Glomerular visceral epithelial cell (primary cell): ENCODE results near the gene PLPP2.

Experiments used
- DNase-seq: peaks from one replicate; pipeline ENCODE4 v3.0.0-alpha.2; 2016; ENCODE audit errors: extremely low spot score

Gene PLPP2

DNA sequence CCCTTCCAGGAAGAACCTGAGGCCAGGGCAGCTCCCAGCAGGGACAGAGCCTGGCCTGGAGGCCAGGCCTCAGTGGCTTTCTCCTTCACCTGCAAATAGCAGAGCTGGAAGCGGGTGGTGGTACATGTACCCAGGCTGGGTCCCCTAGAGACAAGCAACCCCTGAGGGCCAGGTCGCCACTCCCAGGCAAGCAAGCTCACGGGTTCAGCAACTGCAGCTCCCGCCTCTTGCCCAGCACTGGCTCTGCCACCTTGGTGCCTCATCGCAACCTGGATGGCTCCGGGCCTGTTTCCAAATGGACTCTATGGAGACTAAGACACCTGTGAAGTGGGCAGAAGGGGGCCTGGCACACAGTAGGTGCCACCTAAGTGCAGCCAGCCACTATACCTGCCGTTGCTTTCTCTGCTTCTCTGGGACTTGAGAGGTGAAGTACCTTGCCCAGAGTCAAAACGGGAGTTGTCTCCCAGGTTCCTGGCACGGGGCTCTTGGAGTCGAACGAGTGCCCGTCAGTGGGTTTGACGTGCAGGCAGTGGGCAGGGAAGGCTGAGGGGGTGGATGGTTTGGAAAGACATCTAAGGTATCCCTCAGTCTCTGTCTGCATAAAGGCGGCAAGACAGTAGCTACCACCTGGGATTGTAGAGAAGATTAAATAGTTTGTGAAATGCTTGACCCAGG is 2.4 kb upstream of the PLPP2 start:
- no peak for DNase-seq

DNA sequence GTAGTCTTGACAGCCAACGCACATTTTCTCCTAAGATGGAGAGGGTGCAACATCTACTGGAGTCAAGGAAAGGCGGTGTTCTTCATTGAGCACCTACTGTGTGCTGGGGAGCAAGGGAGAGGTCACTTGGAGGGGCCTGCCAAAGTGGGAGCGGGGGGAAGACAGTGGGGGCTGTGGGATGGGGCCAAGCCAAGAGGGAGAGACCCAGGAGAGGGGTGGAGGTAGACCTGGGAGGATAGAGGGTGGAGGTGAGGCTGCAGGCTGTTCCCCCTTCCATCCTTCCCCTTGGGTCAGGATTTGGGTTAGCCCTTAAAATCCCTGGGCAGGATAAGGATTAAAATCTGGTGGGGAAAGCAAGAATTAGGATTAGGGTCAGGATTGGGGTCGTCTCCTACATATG is 1.7 kb upstream of the PLPP2 start:
- DNase-seq, result no peak

DNA sequence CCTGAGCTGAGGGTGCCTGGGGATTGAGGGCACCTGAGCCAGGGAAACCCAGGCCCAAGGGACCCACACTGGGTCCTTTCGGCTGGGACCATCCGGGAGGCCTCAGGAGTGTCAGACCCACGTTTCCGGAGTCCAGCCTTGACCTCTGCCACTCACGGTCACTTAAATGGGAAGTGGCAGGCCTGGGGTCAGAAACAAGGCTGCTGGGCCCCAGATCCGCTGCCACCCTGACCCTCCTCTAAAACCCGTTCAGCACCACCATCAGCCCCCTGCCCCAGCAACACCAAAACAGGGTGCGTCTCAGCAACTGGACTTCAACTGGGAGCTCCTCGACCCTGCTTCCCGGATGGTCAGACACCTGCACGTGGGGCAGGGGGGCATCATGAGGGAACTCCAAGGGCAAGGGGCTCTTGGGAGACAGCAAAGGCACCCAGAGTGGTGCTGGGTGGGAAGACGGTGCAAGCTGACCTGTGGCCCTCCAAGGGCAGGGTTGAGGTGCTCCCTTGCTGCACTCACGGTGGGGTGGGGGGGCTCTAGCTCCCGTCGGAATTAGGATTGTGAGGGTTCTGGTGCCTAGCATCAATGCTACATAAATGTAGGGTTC is 1.2 kb upstream of the PLPP2 start:
- no peak for DNase-seq

DNA sequence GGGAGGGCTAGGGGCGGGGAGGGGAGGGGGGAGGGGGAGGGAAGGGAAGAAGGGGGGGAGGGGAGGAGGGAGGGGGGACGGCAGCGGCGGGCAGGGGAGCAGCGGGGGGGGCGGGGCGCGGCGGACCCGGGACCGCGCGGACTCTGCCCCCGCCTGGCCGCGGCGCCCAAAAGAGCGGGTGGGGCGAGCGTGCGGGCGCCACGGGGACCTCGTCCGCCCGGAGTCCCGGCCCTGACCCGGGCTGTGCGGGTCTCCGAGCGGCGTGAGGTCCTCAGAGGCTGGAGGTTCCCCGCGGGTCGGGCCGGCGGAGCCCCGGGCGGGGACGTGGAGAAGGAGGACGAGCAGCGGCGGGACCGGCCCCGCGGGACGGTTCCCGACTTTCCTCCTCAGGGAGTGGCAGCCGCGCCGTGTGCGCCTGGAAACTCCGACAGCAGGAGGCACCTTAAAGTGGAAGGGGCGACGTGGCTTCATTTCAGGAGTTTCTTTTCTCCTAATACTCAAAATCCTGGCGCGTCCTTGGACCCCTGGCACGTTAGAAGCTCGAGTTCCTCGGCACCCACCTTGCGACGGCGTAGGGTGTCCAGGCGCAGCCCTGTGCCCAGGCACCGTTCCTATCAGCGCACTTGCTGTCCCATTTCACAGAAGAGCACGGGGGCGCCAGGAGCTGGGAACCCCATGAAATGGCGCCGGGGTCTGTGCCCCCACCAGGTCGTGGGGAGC is 518 bp upstream of the PLPP2 start:
- no peak for DNase-seq

DNA sequence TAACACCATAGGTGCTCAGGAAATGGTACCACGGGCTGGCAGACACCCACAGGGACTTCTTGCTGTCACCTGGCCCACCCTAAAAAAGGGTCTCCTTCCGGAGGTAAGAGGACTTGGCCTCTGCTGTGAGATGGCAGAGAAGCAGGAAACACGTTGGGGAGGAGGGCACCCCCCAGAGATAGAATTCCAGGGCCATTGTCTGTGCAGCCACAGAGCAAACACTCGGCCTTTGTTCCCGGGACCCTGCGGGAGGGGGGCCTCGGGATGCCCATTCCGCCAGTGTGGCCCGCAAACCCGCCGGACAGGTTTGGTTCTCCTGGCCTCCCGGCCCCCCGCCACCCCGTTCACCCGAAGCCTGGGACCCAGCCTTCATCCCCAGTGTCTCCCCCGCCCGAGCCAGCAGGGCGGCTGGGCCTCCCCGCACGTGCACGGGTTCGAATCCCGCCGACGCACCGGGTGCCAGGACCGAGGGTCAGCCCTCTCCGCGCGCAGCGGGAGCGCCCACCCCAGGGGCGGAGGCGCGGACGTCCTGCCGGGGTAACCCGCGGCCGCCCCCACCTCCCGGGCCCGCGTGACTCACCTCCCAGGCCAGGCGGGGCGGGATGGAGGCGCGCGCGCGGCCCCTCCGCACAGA is 714 bp downstream of the PLPP2 start:
- peak; percentile 48 for DNase-seq

DNA sequence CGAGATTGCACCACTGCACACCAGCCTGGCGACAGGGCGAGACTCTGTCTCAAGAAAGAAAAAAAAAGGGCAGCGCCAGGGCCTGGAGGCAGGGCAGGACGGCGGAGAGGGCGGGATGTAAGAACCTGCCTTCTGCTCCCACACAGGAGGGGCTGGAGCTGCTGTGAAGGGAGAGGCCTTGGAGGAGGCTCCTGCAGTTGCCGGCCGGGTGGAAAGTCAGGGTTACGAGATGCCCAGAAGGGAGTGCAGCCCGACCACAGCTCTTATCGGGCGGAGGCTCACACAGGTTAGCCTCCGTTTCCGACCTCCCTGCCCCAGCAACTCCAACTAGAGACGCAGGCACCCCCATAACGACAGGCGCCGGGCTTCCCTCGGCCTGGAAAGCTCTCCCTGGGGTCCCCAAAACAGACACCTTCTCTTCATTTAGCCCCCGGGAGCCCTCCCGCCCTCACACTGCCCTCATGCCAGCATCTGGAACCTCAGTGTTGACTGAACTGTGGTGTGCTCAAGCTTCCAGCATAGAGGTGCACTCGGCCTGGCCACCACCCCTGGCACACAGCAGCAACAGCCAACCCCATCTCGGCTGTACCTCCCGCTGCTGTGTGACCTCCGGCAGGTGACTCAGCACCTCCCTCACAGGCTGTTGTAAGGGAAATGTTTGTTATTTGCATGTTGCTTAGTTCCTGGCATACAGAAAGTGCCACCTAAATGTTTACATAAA is 1.4 kb downstream of the PLPP2 start:
- DNase-seq, result peak; percentile 72

DNA sequence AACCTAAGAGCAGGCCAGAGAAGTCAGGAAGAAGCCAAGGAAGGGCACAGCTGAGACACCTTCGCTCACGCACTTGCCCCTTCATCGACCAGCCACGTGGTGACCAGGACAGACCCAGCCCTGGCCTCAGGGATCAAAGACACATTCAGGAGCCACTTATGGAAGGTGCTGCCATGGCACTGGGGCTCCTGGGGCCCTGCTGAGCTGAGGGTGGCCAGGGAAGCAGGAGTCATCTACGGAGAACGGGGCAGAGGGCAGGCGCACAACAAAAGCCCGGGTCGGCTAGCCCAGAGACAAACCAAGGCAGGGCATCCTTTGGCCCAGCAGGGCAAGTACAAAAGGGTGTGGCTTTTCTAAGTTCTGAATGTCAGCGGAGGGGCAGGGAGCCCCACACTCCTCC is 2.3 kb downstream of the PLPP2 start:
- DNase-seq, result no peak

DNA sequence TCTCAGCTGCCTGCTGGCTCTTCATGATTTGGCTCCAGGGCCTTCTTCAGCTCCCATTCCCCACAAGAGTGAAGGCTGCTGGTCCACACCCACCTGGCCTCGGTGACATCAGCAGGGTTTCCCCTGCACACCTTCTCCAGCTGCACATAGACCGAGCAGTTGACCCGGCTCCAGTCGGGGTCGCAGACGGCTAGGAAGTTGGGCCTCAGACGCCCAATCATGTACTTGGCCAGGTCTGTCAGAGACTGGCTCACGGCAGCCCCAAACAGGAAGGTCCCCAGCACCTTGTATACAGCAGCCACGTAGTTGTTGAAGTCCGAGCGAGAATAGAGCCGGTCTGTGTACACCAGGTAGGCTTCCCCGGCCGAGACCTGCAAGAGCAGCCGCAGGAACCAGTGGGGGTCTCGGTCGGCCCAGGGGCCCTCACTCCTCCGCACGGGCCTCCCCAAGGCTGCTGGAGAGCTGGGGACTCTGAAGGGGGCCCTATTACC is 3.8 kb downstream of the PLPP2 start:
- no peak for DNase-seq

DNA sequence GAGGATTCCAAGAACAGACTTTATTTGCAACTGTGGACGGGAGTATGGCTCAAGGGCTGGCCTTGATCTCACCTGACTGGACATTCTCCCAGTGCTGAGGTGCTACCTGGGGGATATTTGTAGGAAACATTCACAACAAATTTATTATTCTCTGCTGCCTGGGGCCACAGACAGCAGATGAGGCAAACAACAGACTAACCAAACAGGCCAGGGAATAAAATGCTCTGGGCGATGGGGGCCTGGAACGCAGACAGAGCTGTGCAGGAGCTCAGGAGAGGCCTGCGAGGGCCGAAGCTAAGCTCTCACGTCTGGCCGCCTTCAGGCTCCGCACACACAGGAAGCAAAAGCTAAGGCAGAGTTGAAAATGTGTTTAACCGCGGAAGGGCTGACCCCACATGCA is 7.8 kb downstream of the PLPP2 start:
- DNase-seq, result no peak

DNA sequence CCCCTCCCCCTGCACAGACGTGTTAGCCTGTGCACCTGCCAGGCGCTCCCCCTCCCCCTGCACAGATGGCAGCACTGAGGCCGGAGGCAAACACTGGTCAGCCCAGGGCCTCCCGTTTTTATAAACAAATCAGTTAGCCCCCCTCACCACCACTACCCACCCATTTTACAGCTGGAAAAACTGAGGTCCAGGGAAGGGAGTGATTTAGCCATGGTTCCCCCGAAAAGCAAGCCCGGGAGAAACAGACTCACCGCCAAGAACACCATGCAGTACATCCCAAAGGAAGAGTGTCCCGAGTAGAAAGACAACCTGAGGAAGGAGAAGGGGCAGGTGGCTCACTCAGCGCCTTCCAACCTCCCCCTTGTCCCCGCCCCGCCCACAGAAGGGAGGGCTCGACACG is 8.7 kb downstream of the PLPP2 start:
- DNase-seq, result no peak

DNA sequence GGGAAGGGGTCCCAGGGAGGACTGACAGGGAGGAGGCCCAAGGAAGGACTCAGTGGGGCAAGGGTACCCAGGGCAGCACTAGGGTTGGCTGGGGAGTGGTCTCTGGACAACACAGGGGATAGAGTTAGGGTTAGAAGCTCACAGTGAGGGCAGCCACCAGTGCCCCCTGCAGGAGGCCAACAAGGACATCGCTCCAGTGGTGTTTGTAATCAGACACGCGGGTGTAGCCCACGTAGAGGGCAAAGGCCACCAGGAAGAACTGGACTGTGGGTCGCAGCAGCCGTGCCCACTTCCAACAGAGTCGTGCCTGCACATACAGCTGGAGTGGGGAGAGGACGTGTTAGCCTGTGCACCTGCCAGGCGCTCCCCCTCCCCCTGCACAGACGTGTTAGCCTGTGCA is 9.2 kb downstream of the PLPP2 start:
- DNase-seq, result no peak

DNA sequence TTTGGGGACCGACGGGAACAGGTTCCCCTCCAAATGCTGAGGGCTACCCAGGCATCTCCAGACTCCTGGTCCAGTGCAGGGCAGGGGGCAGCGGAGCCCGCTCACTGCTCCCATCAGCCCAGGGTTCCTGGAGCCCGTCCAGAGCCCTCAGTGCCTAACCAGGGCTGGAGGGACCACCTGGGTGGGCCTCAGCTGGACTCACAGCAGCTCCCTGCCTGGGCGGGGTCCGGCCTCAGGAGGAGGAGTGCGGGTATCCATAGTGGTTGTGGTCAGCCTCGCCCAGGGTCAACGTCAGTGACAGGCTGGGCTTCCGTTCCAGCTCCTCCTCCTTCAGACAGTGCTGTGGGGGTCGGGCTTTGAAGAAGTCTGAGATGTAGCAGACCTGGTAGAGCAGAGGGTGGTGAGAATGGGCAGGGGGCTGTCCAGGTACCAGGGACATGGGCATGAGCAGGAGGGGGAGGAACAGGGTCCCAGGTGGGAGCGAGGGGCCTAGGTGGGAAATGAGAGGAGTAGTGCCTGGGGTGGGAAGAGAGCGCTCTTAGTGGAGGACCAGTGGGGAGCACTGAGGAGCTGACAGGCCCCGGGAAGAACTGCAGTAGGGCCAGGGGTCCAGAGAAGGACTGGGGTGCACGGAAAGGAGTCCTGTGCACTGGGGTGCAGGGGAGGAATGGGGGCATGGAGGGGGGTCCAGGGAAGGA is 9.9 kb downstream of the PLPP2 start:
- no peak for DNase-seq

DNA sequence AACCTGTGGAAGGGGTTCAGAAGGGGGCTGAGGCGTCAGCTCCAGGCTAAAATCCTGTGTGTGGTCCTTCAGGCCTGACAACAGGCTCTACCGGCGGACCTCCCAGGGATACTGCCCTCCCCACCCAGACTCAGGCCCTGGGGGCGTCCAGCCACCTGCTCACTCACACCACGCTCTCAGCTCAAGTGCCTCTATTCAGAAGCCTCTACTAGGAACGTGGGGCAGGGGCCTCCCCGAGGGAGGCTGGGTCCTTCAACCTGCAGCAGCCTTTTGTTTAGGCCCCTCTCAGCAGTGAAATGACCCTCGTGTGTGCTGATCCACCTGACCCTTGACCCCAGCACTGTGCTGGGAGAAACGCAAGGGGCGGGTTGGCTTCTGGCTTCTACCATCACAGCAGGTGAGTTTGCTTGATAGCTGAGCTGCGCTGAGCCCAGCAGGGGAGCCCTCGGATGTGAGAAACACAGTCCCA is 10.6 kb downstream of the PLPP2 start:
- no peak for DNase-seq

DNA sequence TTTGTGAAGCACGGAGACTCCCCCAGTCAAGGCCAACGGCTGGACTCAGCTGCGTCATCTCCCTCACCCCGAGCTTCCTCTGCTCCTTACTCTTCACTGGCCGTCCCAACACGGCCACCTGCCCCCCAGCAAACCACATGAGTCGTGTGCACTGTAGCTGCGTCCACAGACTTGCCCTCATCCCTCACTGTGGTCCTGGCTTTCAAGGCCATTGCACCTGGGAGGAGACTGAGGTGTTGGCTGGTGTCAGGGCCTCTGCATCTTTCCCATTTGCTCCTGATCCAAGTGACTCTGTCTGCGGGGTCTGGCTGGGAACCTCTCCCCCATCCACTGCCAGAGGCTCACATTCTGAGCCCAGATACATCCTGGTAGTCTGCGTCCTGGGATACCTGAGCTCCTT is 11.5 kb downstream of the PLPP2 start:
- no peak for DNase-seq

DNA sequence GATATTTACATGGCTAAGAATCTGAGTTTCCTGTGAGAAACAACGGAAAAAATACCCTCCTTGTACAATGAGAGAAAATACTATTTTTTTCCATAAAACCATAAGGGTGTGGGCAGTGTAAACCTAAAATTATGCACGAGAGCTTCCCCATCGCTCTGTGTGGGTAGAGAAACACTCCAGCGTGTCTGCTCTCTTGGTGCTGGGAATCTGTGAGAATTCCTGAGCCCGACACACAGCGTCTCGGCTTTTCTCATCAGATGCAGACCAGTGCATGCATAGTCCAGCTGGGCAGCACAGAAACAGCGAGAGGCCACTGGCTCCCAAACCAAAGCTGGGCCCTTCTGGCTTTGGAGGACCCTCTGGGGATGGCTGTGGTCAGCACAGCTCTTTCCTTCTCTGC is 12.0 kb downstream of the PLPP2 start:
- DNase-seq, result no peak

DNA sequence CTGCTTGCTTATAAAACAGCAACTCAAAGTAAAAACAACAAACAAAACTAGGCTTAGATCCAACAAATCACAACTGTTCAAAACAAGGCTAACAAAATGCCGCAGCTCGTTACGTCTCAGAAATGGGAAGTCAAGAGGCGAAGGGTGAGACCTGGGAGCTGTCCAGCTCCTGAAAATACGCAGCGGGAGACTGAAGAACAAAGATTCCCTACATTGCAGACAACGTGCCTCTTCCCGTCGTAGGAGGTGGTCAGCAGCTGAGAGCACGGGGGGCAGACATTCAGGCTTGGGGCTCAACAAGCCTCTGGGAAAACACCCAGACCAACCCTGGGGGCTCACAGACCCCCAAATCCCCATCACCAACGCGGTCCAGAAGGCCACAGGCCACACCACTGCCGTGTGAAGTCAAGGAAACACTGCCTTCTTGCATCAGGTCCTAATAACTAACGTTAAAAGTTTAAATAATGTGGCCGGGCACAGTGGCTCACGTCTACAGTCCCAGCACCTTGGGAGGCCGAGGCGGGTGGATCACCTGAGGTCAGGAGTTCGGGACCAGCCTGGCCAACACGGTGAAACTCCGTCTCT is 13.5 kb downstream of the PLPP2 start:
- no peak for DNase-seq

DNA sequence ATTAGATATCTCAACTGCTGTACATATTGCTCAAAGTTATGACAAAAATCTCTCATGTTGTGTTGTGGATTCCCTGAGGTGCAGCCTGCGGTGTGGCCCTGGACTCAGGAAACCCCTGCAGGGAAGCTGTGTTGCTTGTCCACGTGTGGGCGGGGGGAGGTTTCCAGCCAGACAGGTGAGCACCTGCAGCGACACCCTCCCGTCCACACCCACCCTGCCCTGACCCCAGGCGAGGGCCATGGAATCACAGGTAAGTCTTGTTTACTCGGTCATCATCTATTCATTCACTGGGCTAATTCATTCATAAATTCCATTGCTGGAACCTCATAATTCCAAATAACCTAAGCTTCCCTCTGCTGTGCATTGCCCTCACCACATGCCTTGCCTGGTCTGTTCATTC is 14.1 kb downstream of the PLPP2 start:
- DNase-seq, result no peak

DNA sequence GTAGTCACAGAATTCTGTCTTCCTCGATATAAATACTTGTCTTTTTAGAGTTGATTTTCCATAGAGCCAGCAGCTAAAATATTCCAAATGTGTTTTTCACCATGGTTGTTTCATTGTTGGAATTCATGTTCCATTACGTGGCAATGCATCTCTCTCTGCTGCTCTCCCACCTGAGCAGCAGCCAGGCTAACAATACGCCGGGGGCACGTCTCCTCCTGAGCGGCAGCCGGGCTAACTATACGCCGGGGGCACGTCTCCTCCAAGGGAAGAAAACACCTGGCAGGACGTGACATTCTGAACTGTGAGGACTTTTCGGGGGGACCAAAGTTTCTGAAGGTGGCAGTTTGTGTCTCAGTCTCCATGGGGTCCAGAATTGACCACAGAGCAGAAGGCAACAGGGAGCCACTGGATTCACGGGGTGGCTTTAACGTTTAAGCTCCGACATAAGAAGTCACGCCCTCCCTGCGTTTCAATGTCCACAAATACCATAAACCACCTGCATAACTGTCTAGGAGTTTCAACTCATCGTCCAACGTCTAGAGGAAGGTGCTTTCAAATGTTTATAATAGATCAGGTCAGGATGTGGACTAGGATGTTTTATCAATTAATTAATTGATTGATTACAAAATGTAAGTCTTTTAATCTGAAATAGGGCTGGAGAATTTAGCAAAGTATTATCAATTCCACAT is 15.1 kb downstream of the PLPP2 start:
- no peak for DNase-seq

DNA sequence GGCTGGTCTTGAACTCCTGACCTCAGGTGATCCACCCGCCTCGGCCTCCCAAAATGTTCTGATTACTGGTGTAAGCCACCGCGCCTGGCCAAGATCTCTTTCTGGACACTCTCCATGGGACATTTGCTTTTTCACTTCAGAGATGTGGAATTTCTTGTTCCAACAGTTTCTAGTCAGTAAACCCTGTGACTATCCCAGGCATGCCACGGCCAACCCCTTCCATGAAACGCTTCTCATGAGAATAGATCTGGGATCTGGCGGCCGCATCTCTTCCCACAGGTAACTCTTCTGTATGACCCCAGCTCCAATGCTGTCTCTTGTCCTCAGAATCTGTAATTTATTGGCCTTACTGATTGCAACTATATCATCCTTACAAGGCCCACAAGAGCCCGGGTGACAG is 16.2 kb downstream of the PLPP2 start:
- DNase-seq, result no peak

DNA sequence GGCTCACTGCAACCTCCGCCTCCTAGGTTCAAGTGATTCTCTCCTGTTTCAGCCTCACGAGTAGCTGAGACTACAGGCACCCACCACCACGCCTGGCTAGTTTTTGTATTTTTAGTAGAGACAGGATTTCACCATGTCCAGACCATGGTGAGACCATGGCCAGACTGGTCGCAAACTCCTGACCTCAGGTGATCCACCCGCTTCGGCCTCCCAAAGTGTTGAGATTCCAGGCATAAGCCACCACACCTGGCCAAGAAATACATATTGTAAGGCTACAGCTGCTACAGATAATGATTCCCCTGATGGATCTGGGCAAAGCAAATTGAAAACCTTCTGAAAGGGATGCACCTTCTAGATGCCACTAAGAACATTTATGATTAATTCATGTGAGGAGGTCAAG is 17.8 kb downstream of the PLPP2 start:
- no peak for DNase-seq
